Activated T-cell treated with anti-CD3 and anti-CD28 coated beads for 4 hours (primary cell): Measurements from ENCODE around the gene TRMT112.
A peak's percentile ranks its signal among the peaks of the same experiment; 100 is the strongest.
"Not testable (repeated sequence)": the region's sequence is repeated elsewhere in the genome, so short reads cannot be mapped to it uniquely, and the experiment has no call there.

ENCODE experiments used
- DNase-seq: peaks from one replicate; pipeline ENCODE4 v3.0.0-alpha.2; 2020

The TRMT112 gene

GRCh38 chr11:64327993-64328392, 10.6 kb upstream of the TRMT112 start:
- no peak for DNase-seq

DNA sequence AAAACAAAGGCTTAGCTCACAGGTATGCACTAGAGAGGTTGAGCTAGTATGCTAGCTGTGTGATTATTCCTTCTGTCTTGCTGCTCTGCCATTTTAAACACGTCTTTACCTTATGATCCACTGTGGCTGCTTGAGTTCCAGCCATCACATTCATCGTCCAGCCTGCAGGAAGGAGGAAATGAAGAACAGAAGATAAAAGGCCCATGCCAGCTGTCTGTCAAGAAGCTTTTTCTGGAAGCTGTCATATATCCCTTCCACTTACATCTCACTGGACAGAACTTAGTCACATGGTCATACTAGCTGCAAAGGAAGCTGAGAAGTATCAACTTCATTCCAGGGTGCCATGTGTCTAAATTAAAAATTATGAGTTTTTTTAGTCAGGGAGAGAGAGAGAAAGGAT, 10.0 kb upstream of the TRMT112 start:
- DNase-seq = no peak

GRCh38 chr11:64324692-64325469, 7.5 kb upstream of the TRMT112 start:
- no peak for DNase-seq

DNA sequence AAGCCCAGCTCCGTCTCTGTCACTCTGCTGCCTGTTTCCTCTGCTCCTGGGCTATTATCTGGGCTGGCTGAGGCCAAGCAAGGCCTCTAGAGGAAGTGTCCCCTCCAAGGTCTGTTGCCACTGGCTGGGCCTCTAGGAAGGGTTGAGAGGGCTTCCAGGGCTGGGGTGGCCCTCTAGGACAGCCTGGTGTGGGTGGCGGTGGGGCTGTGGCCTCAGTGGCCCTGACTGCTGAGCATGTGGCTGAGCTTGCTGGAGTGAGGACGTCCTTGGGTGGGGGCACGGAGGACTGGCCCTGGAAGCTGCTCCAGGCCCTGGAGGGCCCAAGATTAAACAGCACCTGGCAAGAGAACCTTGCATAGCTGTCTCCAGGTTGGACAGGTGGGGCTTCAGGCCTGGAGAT, 6.6 kb upstream of the TRMT112 start:
- DNase-seq = not testable (repeated sequence)

DNA sequence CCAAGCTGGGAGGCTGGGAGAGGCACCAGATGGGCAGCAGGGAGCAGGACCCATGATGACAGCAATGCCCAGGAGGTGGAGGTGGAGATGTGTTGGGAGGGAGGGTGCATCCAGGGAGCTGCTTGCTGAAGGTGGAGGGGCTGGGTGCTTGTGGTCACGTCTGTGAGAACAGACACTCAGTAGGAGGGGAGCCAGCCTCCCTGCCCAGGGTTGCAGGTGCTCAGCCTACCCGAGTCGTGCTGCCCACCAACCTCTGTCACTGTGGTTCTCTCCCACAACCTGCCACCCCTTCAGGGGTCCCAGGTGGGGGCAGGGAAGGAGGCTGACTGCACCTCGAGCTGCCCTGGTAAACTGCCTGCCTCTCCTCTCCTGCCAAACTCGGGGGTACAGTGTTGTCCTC, 6.0 kb upstream of the TRMT112 start:
- no peak for DNase-seq

DNA sequence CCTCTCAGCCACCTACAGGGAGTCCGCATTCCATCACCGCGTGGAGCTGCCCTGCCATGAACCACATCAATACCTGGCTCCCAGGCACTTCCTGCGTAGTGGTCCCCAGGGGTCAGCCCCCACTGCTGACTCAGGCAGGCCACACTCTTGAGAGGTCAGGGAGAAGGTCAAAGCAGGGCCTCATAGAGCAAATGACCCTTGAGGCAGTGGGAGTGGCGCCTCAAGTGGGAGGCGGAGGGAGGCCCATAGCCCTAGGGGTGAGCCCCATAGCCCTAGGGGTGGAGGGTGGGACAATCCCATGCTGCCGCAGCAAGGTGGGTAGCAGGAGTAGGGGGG, 5.5 kb upstream of the TRMT112 start:
- DNase-seq = no peak

- DNase-seq = no peak
These were observed 4.2 kb upstream of the TRMT112 start for GRCh38 chr11:64321533-64321932.

- no peak for DNase-seq
These were observed 3.7 kb upstream of the TRMT112 start for GRCh38 chr11:64321026-64321425.

- DNase-seq = no peak
These were observed 3.2 kb upstream of the TRMT112 start for GRCh38 chr11:64320556-64320955.

DNA sequence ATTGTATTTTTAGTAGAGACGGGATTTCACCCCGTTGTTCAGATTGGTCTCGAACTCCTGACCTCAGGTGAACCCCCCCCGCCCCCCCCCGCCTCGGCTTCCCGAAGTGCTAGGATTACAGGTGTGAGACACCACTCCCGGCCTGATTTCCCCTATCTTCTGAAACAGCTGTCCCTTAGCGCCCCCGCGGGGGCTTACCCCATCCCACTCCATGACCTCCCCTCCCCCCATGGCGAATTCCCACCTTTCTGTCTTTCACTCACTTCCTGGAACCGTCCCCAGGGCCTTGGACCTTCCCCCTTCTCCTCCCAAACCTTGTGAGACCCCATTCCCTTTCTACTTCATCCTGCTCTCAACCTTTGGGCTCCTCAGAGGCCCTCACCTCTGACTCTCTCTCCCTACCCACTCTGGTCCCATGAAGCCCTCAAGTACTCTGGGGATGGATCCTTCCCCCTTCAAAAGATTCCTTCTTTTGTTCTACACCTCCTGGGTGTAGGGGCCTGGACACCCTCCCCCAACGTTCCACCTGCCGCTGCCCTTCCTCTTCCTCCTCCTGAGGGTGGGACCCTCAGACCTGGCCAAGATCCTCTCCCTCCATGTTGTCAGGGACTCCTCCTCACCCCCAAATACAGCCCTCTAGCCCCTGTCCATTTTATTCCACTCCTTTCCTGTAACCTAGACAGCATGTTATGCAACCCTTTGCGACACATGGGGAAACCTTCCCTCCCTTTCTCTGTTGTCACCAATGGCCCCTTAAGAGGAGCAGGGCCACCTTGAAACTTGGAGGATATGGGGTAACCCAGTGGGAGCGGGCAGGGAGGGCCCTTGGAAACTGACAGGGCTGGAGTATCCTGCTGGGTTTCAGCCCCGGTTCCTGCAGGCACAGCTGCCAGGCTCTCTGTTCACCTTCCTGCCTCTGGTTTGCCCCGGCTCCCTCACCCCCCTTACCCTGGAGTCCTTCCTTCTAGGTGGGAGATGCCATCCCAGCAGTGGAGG, 1.7 kb upstream of the TRMT112 start:
- no peak for DNase-seq

- peak; percentile 86 for DNase-seq
These were observed 804 bp upstream of the TRMT112 start, which contains the start of gene PRDX5 for GRCh38 chr11:64317961-64318765. Gene PRDX5, plus strand, starts transcription at chr11:64318121. Its CDS starts 95 bp downstream, at chr11:64318216.

DNA sequence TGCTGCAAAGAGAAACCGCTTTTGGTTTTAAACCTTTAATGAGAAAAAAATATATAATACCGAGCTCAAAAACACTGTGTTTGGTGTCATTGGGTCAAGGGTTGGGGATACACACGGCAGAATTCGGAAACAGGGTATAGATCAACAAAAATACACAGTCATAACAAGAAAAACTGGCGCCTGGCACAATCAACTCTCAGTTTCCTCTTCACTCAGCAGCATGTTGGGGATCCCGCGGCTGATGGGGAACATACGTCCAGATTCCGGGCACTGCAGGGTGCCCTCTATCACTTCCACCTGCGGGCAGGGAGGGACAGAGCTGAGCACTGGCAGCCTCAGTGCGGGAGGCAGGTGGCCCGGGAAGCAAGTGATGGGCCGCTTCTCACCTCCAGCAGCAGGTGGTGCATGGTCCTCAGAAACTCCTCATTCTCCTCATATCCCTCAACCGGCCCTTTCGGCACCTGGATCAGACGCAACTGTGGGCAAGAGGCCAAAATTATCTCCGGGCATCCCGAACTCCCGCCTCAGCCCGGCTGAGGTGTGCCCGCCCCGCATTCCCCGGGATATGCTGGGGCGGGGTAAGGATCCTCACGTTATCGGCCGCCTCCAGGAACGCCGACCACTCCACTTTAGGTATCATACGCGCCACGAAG, 561 bp downstream of the TRMT112 start:
- no peak for DNase-seq

GRCh38 chr11:64315667-64316526, 1.5 kb downstream of the TRMT112 start:
- DNase-seq = not testable (repeated sequence)

DNA sequence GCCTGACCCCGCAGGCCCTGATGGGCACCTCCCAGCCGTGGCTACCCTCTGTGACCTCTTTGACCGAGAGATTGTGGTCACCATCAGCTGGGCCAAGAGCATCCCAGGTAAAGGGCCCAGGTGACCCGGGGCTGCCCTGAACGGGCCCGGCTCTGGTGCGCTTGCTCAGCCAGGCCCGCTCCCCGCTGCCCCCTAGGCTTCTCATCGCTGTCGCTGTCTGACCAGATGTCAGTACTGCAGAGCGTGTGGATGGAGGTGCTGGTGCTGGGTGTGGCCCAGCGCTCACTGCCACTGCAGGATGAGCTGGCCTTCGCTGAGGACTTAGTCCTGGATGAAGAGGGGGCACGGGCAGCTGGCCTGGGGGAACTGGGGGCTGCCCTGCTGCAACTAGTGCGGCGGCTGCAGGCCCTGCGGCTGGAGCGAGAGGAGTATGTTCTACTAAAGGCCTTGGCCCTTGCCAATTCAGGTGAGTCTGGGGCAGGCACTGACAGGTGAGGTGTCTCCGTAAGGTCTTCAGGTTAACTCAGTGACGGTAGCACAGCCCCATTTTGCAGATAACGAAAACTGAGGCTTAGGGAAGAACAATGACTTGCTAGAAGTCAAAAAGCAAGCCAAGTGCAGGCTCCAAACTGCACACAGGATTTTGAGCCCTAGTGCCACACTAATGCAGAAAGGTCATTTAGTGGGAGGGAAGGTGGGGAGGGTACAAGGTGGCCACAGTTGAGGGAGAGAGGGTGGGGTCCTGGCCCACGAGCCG, 2.4 kb downstream of the TRMT112 start:
- DNase-seq = no peak

- DNase-seq = no peak
These were observed 3.1 kb downstream of the TRMT112 start for GRCh38 chr11:64314146-64314804.

DNA sequence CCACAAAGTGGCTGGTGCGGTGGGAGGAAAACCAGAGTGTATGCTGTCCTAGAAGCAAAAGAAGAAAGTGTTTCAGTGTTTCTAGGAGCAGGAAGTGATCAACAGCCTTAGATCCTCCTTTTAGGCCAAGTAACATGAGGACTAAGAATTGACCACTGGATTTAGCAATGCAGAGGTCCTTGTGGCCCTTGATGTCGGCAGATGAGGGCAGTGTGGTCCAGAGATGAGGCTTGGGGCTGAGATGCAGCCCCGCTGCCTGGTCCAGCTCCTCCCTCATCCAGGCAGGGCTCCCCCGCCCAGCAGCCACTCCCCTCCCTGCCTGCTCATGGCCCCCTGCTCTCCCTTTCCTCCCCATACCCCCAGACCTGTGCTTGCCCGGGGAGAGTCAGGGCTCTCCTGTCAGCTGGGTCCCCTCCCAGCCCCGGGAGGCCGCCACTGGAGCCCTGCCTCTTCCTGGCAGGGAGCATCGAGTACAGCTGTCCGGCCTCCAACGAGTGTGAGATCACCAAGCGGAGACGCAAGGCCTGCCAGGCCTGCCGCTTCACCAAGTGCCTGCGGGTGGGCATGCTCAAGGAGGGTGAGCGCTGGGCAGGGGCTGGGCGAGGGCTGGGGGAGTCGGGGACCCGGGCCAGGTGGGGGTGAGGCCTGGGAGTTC, 3.7 kb downstream of the TRMT112 start:
- DNase-seq = no peak

DNA sequence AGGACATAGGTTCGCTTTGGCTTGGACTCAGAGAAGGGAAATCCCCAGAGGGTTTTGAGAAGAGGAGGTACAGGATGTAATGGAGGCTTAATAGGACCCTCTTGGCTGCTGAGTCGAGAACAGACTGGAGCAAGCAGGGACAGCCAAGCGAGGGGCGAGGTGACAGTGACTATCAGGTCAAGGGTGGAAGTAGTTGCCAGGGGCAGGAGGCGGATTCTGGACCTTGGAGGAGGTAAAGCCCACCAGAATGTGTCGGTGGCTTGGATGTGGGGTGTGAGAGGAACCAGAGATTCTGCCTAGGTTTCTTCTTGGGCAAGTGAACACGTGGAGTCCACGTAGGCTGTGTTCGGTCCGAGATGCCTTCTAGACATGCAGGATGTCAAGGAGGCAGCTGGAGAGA, 4.4 kb downstream of the TRMT112 start:
- DNase-seq = no peak

DNA sequence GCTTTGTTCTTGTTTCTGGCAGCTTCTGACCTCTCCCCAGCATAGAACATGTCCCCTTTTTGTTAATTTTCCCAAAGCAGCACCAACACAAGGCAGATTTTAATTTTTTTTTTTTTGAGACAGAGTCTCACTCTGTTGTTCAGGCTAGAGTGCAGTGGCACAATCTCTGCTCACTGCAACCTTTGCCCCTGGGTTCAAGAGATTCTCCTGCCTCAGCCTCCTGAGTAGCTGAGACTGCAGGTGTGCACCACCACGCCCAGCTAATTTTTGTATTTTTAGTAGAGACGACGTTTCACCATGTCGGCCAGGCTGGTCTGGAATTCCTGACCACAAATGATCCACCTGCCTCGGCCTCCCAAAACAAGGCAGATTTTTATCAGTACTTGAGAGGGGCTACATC, 9.6 kb downstream of the TRMT112 start:
- DNase-seq = not testable (repeated sequence)

- DNase-seq = no peak
These were observed 10.3 kb downstream of the TRMT112 start for GRCh38 chr11:64306876-64307622.
